ENCODE results near the gene LRRC8B.

DNA sequence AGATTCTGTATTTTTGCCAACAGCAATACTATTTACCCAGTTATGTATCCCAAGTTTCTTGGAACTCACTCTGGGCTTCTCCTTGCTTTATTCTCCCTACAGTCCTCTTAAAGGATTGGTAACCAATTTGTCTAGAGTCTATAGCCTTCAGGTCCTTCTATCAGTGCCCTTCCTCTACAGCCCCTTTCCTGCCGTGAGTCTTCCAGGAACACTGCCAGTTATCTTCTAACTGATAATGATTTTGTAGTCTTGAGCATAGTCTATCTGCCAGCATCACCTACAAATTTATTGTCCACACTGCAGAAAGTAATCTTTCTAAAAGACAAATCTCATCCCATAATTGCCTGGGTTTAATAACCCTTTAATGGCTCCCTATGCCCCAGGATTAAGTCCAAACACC lies 8.2 kb downstream of the LRRC8B start:
- TF ChIP-seq, protein P1, sequence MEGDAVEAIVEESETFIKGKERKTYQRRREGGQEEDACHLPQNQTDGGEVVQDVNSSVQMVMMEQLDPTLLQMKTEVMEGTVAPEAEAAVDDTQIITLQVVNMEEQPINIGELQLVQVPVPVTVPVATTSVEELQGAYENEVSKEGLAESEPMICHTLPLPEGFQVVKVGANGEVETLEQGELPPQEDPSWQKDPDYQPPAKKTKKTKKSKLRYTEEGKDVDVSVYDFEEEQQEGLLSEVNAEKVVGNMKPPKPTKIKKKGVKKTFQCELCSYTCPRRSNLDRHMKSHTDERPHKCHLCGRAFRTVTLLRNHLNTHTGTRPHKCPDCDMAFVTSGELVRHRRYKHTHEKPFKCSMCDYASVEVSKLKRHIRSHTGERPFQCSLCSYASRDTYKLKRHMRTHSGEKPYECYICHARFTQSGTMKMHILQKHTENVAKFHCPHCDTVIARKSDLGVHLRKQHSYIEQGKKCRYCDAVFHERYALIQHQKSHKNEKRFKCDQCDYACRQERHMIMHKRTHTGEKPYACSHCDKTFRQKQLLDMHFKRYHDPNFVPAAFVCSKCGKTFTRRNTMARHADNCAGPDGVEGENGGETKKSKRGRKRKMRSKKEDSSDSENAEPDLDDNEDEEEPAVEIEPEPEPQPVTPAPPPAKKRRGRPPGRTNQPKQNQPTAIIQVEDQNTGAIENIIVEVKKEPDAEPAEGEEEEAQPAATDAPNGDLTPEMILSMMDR (IDR thresholded peaks at IDR 0.05; ENCODE audit: low read depth, low read length), result no peak
- no peak for TF ChIP-seq EZH2phosphoT487 (IDR thresholded peaks at IDR 0.05; ENCODE audit: low read depth)
